H1 (cell line): ENCODE data around the gene AVPI1. TPM values are rescaled to one million over a fixed set of nuclear protein-coding genes. Genes with fewer than 3 reads are reported as not detected.
"Not testable (repeated sequence)": the region's sequence is repeated elsewhere in the genome, so short reads cannot be mapped to it uniquely, and the experiment has no call there.

Source experiments
- CTCF ChIA-PET: fragments of 300-600 bp; sonication (Branson Sonifier 250); formaldehyde crosslinking; loops from one replicate; lab custom pipeline; 2021; ENCODE audit not compliant: partially characterized antibody; lab: Charles Lee
- POLR2A ChIA-PET: fragments of 300-600 bp; sonication (Branson Sonifier 250); formaldehyde crosslinking; loops from one replicate; lab custom pipeline; 2021; ENCODE audit warnings: inconsistent platforms; ENCODE audit not compliant: partially characterized antibody; lab: Charles Lee
- DNase-seq, 2 experiments: peaks; one replicate each; pipeline versions ENCODE4 v3.0.0 to v3.0.0-alpha.2; 2010 to 2022; ENCODE audit warnings: low spot score in 2 of 2, low read depth in 1 of 2, mixed read lengths in 1 of 2
- FAIRE-seq: peaks from 2 replicates; lab custom pipeline; 2011; peaks lifted over from hg19 to GRCh38; lab: Jason Lieb, UNC
- H2AFZ ChIP-seq: 2 replicates; pipeline ENCODE4 v1.8.1; 2012; ENCODE audit warnings: low read length, inconsistent platforms
- H2AK5ac ChIP-seq: 2 replicates; pipeline ENCODE4 v1.6.1; 2013; ENCODE audit warnings: low read depth, low read length
- H2BK120ac ChIP-seq: replicated peaks from 2 replicates; pipeline ENCODE3; 2013; ENCODE audit warnings: low read depth, low read length, inconsistent platforms
- H2BK12ac ChIP-seq: 2 replicates; pipeline ENCODE4 v1.6.1; 2013; ENCODE audit warnings: low read depth, low read length
- H2BK15ac ChIP-seq: 2 replicates; pipeline ENCODE4 v1.6.1; 2013; ENCODE audit warnings: low read length
- H2BK20ac ChIP-seq: 2 replicates; pipeline ENCODE4 v1.6.1; 2013; ENCODE audit warnings: low read length
- H2BK5ac ChIP-seq: 2 replicates; pipeline ENCODE4 v1.6.1; 2013; ENCODE audit warnings: low read depth, low read length
- H3K14ac ChIP-seq: 2 replicates; pipeline ENCODE4 v1.6.1; 2013; ENCODE audit warnings: inconsistent platforms; ENCODE audit not compliant: insufficient read length
- H3K18ac ChIP-seq: 2 replicates; pipeline ENCODE4 v1.6.1; 2013; ENCODE audit warnings: low read length; ENCODE audit errors: extremely low read depth
- H3K23ac ChIP-seq: 2 replicates; pipeline ENCODE4 v1.6.1; 2013; ENCODE audit warnings: inconsistent platforms; ENCODE audit not compliant: insufficient read length
- H3K23me2 ChIP-seq: 2 replicates; pipeline ENCODE4 v1.6.1; 2013; ENCODE audit warnings: low read depth, low read length
- H3K27ac ChIP-seq: 2 replicates; pipeline ENCODE4 v1.6.1; 2011; ENCODE audit warnings: low read depth, low read length, inconsistent platforms
- H3K27me3 ChIP-seq, 4 experiments: replicated peaks in 1 of 4; 1 replicate in 1 of 4; 2 replicates in 3 of 4; pipeline versions ENCODE4 v1.6.1 to v1.8.1; 2011 to 2013; ENCODE audit warnings: low read length in 3 of 4, mild to moderate bottlenecking in 3 of 4, inconsistent platforms in 2 of 4, mixed read lengths in 2 of 4, moderate library complexity in 1 of 4; ENCODE audit not compliant: control insufficient read depth in 3 of 4, insufficient read depth in 3 of 4; ENCODE audit errors: extremely low read depth in 1 of 4
- H3K36me3 ChIP-seq, 4 experiments: 2 replicates each; pipeline versions ENCODE4 v1.6.1 to v1.8.1; 2011 to 2013; ENCODE audit warnings: mild to moderate bottlenecking in 4 of 4, low read length in 3 of 4, moderate library complexity in 2 of 4, control low read depth in 1 of 4, inconsistent platforms in 1 of 4; ENCODE audit not compliant: insufficient read depth in 4 of 4, control insufficient read depth in 2 of 4
- H3K4ac ChIP-seq: replicated peaks from 2 replicates; pipeline ENCODE3; 2013; ENCODE audit warnings: low read length, low read depth, mixed read lengths, inconsistent platforms; ENCODE audit not compliant: insufficient read length
- H3K4me1 ChIP-seq, 4 experiments: replicated peaks in 1 of 4; 1 replicate in 1 of 4; 2 replicates in 3 of 4; pipeline versions ENCODE4 v1.6.1 to v1.8.1; 2011 to 2013; ENCODE audit warnings: low read length in 3 of 4, inconsistent platforms in 2 of 4, mixed read lengths in 1 of 4; ENCODE audit not compliant: insufficient read depth in 4 of 4, control insufficient read depth in 3 of 4
- H3K4me2 ChIP-seq, 2 experiments: 2 replicates each; pipeline versions ENCODE4 v1.6.1 to v1.8.1; 2011 to 2013; ENCODE audit warnings: low read depth in 2 of 2, low read length in 2 of 2, control low read depth in 1 of 2, inconsistent platforms in 1 of 2, mild to moderate bottlenecking in 1 of 2; ENCODE audit not compliant: insufficient read depth in 1 of 2
- H3K4me3 ChIP-seq, 4 experiments: fragments of 200-600, 300-600 bp in 1 of 4; sonication (generic), shearing (Covaris generic), sonication (Bioruptor Twin) in 1 of 4; 2 replicates each; pipeline versions ENCODE4 v1.5.1 to v1.8.1; 2011 to 2016; ENCODE audit warnings: low read length in 4 of 4, low read depth in 3 of 4, control low read depth in 2 of 4, inconsistent platforms in 2 of 4, mild to moderate bottlenecking in 2 of 4, mixed read lengths in 1 of 4, moderate library complexity in 1 of 4; ENCODE audit not compliant: insufficient read depth in 2 of 4; ENCODE audit errors: extremely low read depth in 1 of 4
- H3K56ac ChIP-seq: replicated peaks from 2 replicates; pipeline ENCODE3; 2013; ENCODE audit warnings: low read depth, mild to moderate bottlenecking, mixed read lengths, low read length, inconsistent platforms; ENCODE audit not compliant: insufficient read length
- H3K79me1 ChIP-seq: 2 replicates; pipeline ENCODE4 v1.6.1; 2013; ENCODE audit warnings: low read depth, low read length, control low read depth
- H3K79me2 ChIP-seq, 2 experiments: 2 replicates each; pipeline versions ENCODE4 v1.6.1 to v1.8.1; 2012 to 2013; ENCODE audit warnings: low read length in 2 of 2, mild to moderate bottlenecking in 2 of 2, inconsistent platforms in 1 of 2; ENCODE audit not compliant: insufficient read depth in 2 of 2, control insufficient read depth in 1 of 2
- H3K9ac ChIP-seq, 4 experiments: replicated peaks in 1 of 4; 1 replicate in 1 of 4; 2 replicates in 3 of 4; pipeline versions ENCODE4 v1.6.1 to v1.8.1; 2011 to 2013; ENCODE audit warnings: low read depth in 3 of 4, low read length in 3 of 4, control low read depth in 2 of 4, mild to moderate bottlenecking in 2 of 4, moderate library complexity in 2 of 4, inconsistent platforms in 1 of 4; ENCODE audit errors: extremely low read depth in 1 of 4
- H3K9me3 ChIP-seq, 2 experiments: 2 replicates each; pipeline versions ENCODE4 v1.6.1 to v1.8.1; 2012 to 2013; ENCODE audit warnings: mild to moderate bottlenecking in 2 of 2, moderate library complexity in 2 of 2, control low read depth in 1 of 2, inconsistent platforms in 1 of 2, low read depth in 1 of 2, low read length in 1 of 2, mixed read lengths in 1 of 2; ENCODE audit not compliant: insufficient read depth in 2 of 2
- H4K20me1 ChIP-seq, 2 experiments: replicated peaks in 1 of 2; 2 replicates each; pipeline versions ENCODE3 to v1.8.1; 2011 to 2013; ENCODE audit warnings: inconsistent platforms in 2 of 2, low read length in 2 of 2, mild to moderate bottlenecking in 1 of 2; ENCODE audit not compliant: insufficient read depth in 2 of 2, control insufficient read depth in 1 of 2
- H4K5ac ChIP-seq: 2 replicates; pipeline ENCODE4 v1.6.1; 2013; ENCODE audit warnings: low read length, low read depth, mixed read lengths, inconsistent platforms; ENCODE audit not compliant: insufficient read length
- H4K8ac ChIP-seq: 2 replicates; pipeline ENCODE4 v1.8.0; 2013; ENCODE audit warnings: mild to moderate bottlenecking, moderate library complexity, low read length, inconsistent platforms; ENCODE audit not compliant: insufficient read depth; ENCODE audit errors: extremely low read depth
- H4K91ac ChIP-seq: replicated peaks from 2 replicates; pipeline ENCODE3; 2013; ENCODE audit warnings: low read length, mixed read lengths, inconsistent platforms; ENCODE audit not compliant: insufficient read length
- WGBS, 2 experiments: shearing (Covaris generic) in 1 of 2; methylation state at CpG; one replicate each; pipeline versions ENCODE4 v1.1.6 to v1.1.7; 2013 to 2015; ENCODE audit warnings: low lambda C conversion rate in 2 of 2, mixed read lengths in 2 of 2, inconsistent platforms in 1 of 2, low coverage in 1 of 2, missing lambda C conversion rate in 1 of 2; ENCODE audit not compliant: insufficient replicate concordance in 2 of 2, insufficient coverage in 1 of 2, insufficient read length in 1 of 2; ENCODE audit errors: extremely low coverage in 1 of 2, missing lambda C conversion rate in 1 of 2; 5-methylcytosine and 5-hydroxymethylcytosine counted together
- polyA plus RNA-seq, 7 experiments: library from polyadenylated mRNA; depleted of rRNA in 3 of 7; stranded (reverse) in 5 of 7; unstranded in 2 of 7; fragments of >200 nt in 5 of 7; fragments of 200-250 nt in 2 of 7; gene quantifications; 1 replicate in 5 of 7; 2 replicates in 1 of 7; 4 replicates in 1 of 7; pipeline versions ENCODE4 v1.2.1 to v1.2.3, GENCODE V29; 2011 to 2013; ENCODE audit warnings: missing spikeins in 2 of 7, mixed read lengths in 2 of 7
- total RNA-seq: library from RNA; stranded (reverse); fragmentation: NEBNext Ultra II Directional; extraction: Animal tissue kit (Norgen Biotek cat#: 25700); gene quantifications from 2 replicates; pipeline ENCODE4 v1.2.1, GENCODE V29; 2021

AVPI1 gene
- total and polyA plus RNA-seq, 2 of the 8 experiments (the other 6 are each of a cell fraction or from before 2014, with no cell fraction given): 9.0 to 13.5 TPM

DNA sequence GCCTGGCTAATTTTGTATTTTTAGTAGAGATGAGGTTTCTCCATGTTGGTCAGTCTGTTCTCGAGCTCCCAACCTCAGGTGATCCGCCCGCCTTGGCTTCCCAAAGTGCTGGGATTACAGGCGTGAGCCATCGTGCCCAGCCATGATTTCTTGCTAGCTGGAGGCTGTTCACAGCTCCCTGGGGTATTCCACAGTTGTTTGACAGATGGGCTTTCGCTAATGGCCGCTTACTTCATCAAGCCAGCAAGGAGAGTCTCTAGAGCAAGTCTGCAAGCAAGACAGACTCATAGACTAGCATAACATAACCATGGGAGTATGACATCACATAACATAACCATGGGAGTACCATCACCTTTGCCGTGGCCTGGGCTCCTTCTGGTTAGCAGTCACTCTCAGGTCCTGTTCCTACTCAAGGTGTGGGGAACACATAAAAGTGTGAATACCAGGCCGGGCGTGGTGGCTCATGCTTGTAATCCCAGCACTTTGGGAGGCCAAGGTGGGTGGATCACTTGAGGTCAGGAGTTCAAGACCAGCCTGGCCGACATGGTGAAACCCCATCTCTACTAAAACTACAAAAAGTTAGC is 11.1 kb upstream of the AVPI1 start:
- not testable (repeated sequence) for H3K4me1 ChIP-seq, H3K14ac ChIP-seq, H3K79me1 ChIP-seq, H2AK5ac ChIP-seq, H3K23me2 ChIP-seq, H4K8ac ChIP-seq, H3K23ac ChIP-seq, H3K27ac ChIP-seq, H4K20me1 ChIP-seq, H2BK20ac ChIP-seq, H4K91ac ChIP-seq, H3K18ac ChIP-seq, H3K4me3 ChIP-seq, H2AFZ ChIP-seq, H2BK15ac ChIP-seq, DNase-seq, H3K56ac ChIP-seq, H4K5ac ChIP-seq, H3K9me3 ChIP-seq, H3K4me2 ChIP-seq, H3K36me3 ChIP-seq, H3K9ac ChIP-seq, H2BK5ac ChIP-seq, H3K27me3 ChIP-seq, H3K79me2 ChIP-seq, FAIRE-seq, H2BK120ac ChIP-seq, H3K4ac ChIP-seq, H2BK12ac ChIP-seq
- ChIA-PET CTCF (interaction anchor here (0.6 to 5.4 kb wide), 15 partner anchors 11 to 643 kb away, joined by 3 to 52 read pairs (median 4); partner anchors contain the start of gene AVPI1), POLR2A (interaction anchor here (1.8 kb wide), 1 partner anchor 11 kb away, joined by 15 read pairs; the partner anchor contains the start of gene AVPI1)
- WGBS, 2 experiments: 89% methylated on average over 11 of the region's 11 CpGs; no CpG with 5 or more reads in 1 of the 2 experiments
